Measurements from ENCODE around the gene BCAR1.
"Not testable (repeated sequence)": the region's sequence is repeated elsewhere in the genome, so short reads cannot be mapped to it uniquely, and the experiment has no call there.

Gene BCAR1

GRCh38 chr16:75209944-75210343 is 41.5 kb downstream of the BCAR1 start:
- Histone ChIP-seq H3K9me3 (ENCODE audit: low read length) (no peaks in the 10 kb centered on the region), H3K9ac (ENCODE audit: low read length) (no peak overlapping the region)

GRCh38 chr16:75209514-75209913 is 41.9 kb downstream of the BCAR1 start:
- H3K27me3 ChIP-seq (ENCODE audit: control insufficient read depth in 1 of 2, insufficient read depth in 2 of 2, low read length in 2 of 2); H3K9ac ChIP-seq (ENCODE audit: low read length); H3K27ac ChIP-seq (ENCODE audit: low read depth, low read length); H3K4me3 ChIP-seq (ENCODE audit: low read depth in 1 of 2, low read length in 2 of 2); H3K4me1 ChIP-seq (ENCODE audit: insufficient read depth, low read length); H3K36me3 ChIP-seq (ENCODE audit: insufficient read depth, low read length); H3K9me3 ChIP-seq (ENCODE audit: low read length): not testable (repeated sequence)

More at GRCh38 chr16:75209944-75210343, 41.5 kb downstream of the BCAR1 start:
- H3K4me1 ChIP-seq (ENCODE audit: insufficient read depth, low read length): no peaks in the 10 kb centered on the region
- no peaks in the 10 kb centered on the region for H3K27me3 ChIP-seq (ENCODE audit: control insufficient read depth in 1 of 2, insufficient read depth in 2 of 2, low read length in 2 of 2)
- H3K27ac ChIP-seq (ENCODE audit: low read depth, low read length): no peak overlapping the region
- H3K36me3 ChIP-seq (ENCODE audit: insufficient read depth, low read length): no peaks in the 10 kb centered on the region
- H3K4me3 ChIP-seq (ENCODE audit: low read depth in 1 of 2, low read length in 2 of 2): no peak overlapping the region

- Histone ChIP-seq H3K27me3 (ENCODE audit: control insufficient read depth in 1 of 2, insufficient read depth in 2 of 2, low read length in 2 of 2) (no peaks in the 10 kb centered on the region), H3K4me1 (ENCODE audit: insufficient read depth, low read length) (no peaks in the 10 kb centered on the region), H3K9me3 (ENCODE audit: low read length) (no peaks in the 10 kb centered on the region), H3K27ac (ENCODE audit: low read depth, low read length) (no peak overlapping the region), H3K36me3 (ENCODE audit: insufficient read depth, low read length) (no peaks in the 10 kb centered on the region), H3K9ac (ENCODE audit: low read length) (no peak overlapping the region), H3K4me3 (ENCODE audit: low read depth in 1 of 2, low read length in 2 of 2) (no peak overlapping the region)
Observed at GRCh38 chr16:75208861-75209505, 42.4 kb downstream of the BCAR1 start.

DNA sequence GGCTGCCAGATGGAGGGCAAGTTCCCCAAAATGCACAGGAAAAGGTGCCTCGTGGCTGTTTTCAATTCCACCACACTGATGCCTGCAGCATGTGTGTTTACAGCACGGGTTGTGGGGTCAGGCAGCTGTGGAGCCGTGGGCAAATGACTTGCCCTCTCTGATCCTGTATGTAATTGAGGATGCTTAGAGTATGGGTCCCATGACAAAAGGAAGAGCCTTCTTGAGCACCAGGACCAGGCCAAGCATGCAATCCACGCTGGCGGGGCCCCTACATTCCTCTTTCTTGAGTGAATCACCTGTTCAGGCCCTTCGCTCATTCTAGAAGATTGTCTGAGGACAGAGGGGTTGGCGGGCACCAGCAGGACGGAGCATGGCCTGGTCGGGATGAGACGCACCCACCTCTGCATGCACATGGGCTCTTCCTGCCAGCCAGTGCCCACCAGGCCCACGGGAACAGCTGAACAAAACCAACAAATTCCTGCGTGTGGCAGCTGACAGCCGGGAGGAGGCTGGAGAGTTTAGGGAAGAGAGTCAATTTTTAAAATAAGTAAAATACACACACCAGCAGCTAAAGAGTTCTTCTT is 43.1 kb downstream of the BCAR1 start:
- no peaks in the 10 kb centered on the region for H3K27me3 ChIP-seq (ENCODE audit: control insufficient read depth in 1 of 2, insufficient read depth in 2 of 2, low read length in 2 of 2)
- no peak overlapping the region for H3K9ac ChIP-seq (ENCODE audit: low read length)
- H3K4me1 ChIP-seq (ENCODE audit: insufficient read depth, low read length): no peaks in the 10 kb centered on the region
- H3K27ac ChIP-seq (ENCODE audit: low read depth, low read length): no peak overlapping the region
- no peaks in the 10 kb centered on the region for H3K9me3 ChIP-seq (ENCODE audit: low read length)
- H3K4me3 ChIP-seq (ENCODE audit: low read depth in 1 of 2, low read length in 2 of 2): no peak overlapping the region
- H3K36me3 ChIP-seq (ENCODE audit: insufficient read depth, low read length): no peaks in the 10 kb centered on the region

GRCh38 chr16:75207831-75208230 is 43.6 kb downstream of the BCAR1 start:
- Histone ChIP-seq H3K9me3 (ENCODE audit: low read length) (no peaks in the 10 kb centered on the region), H3K27ac (ENCODE audit: low read depth, low read length) (no peak overlapping the region), H3K4me1 (ENCODE audit: insufficient read depth, low read length) (no peaks in the 10 kb centered on the region), H3K4me3 (ENCODE audit: low read depth in 1 of 2, low read length in 2 of 2) (no peak overlapping the region), H3K36me3 (ENCODE audit: insufficient read depth, low read length) (no peaks in the 10 kb centered on the region), H3K9ac (ENCODE audit: low read length) (no peak overlapping the region), H3K27me3 (ENCODE audit: control insufficient read depth in 1 of 2, insufficient read depth in 2 of 2, low read length in 2 of 2) (no peaks in the 10 kb centered on the region)

- no peak within 1 kb of the TSS for H3K4me3 ChIP-seq (ENCODE audit: low read depth in 1 of 2, low read length in 2 of 2)
Observed at GRCh38 chr16:75206749-75207451, 44.5 kb downstream of the BCAR1 start, which contains the start of gene CTRB2. TSS of gene CTRB2 (minus strand) at chr16:75207161. CDS start at chr16:75207141, 20 bp downstream.

GRCh38 chr16:75205961-75206748 is 45.3 kb downstream of the BCAR1 start:
- not testable (repeated sequence) for H3K4me3 ChIP-seq (ENCODE audit: low read depth in 1 of 2, low read length in 2 of 2); H3K36me3 ChIP-seq (ENCODE audit: insufficient read depth, low read length); H3K27me3 ChIP-seq (ENCODE audit: control insufficient read depth in 1 of 2, insufficient read depth in 2 of 2, low read length in 2 of 2); H3K9ac ChIP-seq (ENCODE audit: low read length); H3K27ac ChIP-seq (ENCODE audit: low read depth, low read length); H3K9me3 ChIP-seq (ENCODE audit: low read length); H3K4me1 ChIP-seq (ENCODE audit: insufficient read depth, low read length)

More at GRCh38 chr16:75206749-75207451, 44.5 kb downstream of the BCAR1 start, which contains the start of gene CTRB2:
- Histone ChIP-seq H3K9me3 (ENCODE audit: low read length) (no peaks in the 10 kb centered on the region), H3K4me1 (ENCODE audit: insufficient read depth, low read length) (no peaks in the 10 kb centered on the region), H3K27me3 (ENCODE audit: control insufficient read depth in 1 of 2, insufficient read depth in 2 of 2, low read length in 2 of 2) (no peaks in the 10 kb centered on the region), H3K27ac (ENCODE audit: low read depth, low read length) (no peak within 1 kb of the TSS), H3K36me3 (ENCODE audit: insufficient read depth, low read length) (no peaks in the 10 kb centered on the region), H3K9ac (ENCODE audit: low read length) (no peak within 1 kb of the TSS)

- H3K27ac ChIP-seq (ENCODE audit: low read depth, low read length); H3K9ac ChIP-seq (ENCODE audit: low read length); H3K9me3 ChIP-seq (ENCODE audit: low read length); H3K36me3 ChIP-seq (ENCODE audit: insufficient read depth, low read length); H3K27me3 ChIP-seq (ENCODE audit: control insufficient read depth in 1 of 2, insufficient read depth in 2 of 2, low read length in 2 of 2); H3K4me1 ChIP-seq (ENCODE audit: insufficient read depth, low read length); H3K4me3 ChIP-seq (ENCODE audit: low read depth in 1 of 2, low read length in 2 of 2): not testable (repeated sequence)
Observed at GRCh38 chr16:75205438-75205837, 46.0 kb downstream of the BCAR1 start.

GRCh38 chr16:75204905-75205304 is 46.5 kb downstream of the BCAR1 start:
- H3K9ac ChIP-seq (ENCODE audit: low read length); H3K4me1 ChIP-seq (ENCODE audit: insufficient read depth, low read length); H3K4me3 ChIP-seq (ENCODE audit: low read depth in 1 of 2, low read length in 2 of 2); H3K36me3 ChIP-seq (ENCODE audit: insufficient read depth, low read length); H3K9me3 ChIP-seq (ENCODE audit: low read length); H3K27me3 ChIP-seq (ENCODE audit: control insufficient read depth in 1 of 2, insufficient read depth in 2 of 2, low read length in 2 of 2); H3K27ac ChIP-seq (ENCODE audit: low read depth, low read length): not testable (repeated sequence)

DNA sequence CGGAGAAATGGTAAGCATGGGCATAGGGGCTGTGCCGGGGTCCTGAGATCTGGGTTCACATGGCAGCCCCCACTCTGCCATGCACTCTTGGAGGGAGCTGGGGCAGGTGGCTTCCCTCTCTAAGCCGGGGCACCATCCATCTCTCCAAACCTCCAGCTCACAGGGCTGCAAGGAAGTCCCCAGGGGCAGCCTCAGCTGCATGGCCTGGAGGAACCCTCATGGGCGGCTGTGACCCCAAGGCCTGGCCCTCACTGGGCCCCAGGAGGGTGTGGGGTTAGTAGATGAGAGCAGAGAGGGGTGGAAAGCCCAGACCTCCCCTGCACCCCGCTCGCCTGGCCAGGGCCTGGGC is 47.0 kb downstream of the BCAR1 start:
- Histone ChIP-seq H3K4me1 (ENCODE audit: insufficient read depth, low read length) (no peaks in the 10 kb centered on the region), H3K4me3 (ENCODE audit: low read depth in 1 of 2, low read length in 2 of 2) (no peak overlapping the region), H3K9ac (ENCODE audit: low read length) (no peak overlapping the region), H3K9me3 (ENCODE audit: low read length) (no peaks in the 10 kb centered on the region), H3K27ac (ENCODE audit: low read depth, low read length) (no peak overlapping the region), H3K27me3 (ENCODE audit: control insufficient read depth in 1 of 2, insufficient read depth in 2 of 2, low read length in 2 of 2) (no peaks in the 10 kb centered on the region), H3K36me3 (ENCODE audit: insufficient read depth, low read length) (no peaks in the 10 kb centered on the region)

- no peaks in the 10 kb centered on the region for H3K36me3 ChIP-seq (ENCODE audit: insufficient read depth, low read length)
- no peak overlapping the region for H3K9ac ChIP-seq (ENCODE audit: low read length)
- no peaks in the 10 kb centered on the region for H3K4me1 ChIP-seq (ENCODE audit: insufficient read depth, low read length)
- H3K27ac ChIP-seq (ENCODE audit: low read depth, low read length): no peak overlapping the region
- H3K4me3 ChIP-seq (ENCODE audit: low read depth in 1 of 2, low read length in 2 of 2): no peak overlapping the region
- H3K27me3 ChIP-seq (ENCODE audit: control insufficient read depth in 1 of 2, insufficient read depth in 2 of 2, low read length in 2 of 2): no peaks in the 10 kb centered on the region
- no peaks in the 10 kb centered on the region for H3K9me3 ChIP-seq (ENCODE audit: low read length)
Observed at GRCh38 chr16:75203667-75204409, 47.6 kb downstream of the BCAR1 start.
